A549 (cell line): ENCODE results near the gene GOLGA5. TPM values are rescaled to one million over a fixed set of nuclear protein-coding genes. Genes with fewer than 3 reads are reported as not detected.

Experiments used
- ATAC-seq, 2 experiments: fragments of 200-7000 bp in 1 of 2; fragments of >200 bp in 1 of 2; cut with Nextera tagmentation in 1 of 2; cut with Tn5 transposase in 1 of 2; 3 replicates each; pipeline versions ENCODE4 v1.8.0 to v1.9.1; 2018 to 2020; ENCODE audit warnings: mild to moderate bottlenecking in 1 of 2, moderate library complexity in 1 of 2
- CTCF ChIA-PET: fragments of 300-600 bp; sonication (Branson Sonifier 250); formaldehyde crosslinking; extraction: SDS; loops from one replicate; lab custom pipeline; 2021; ENCODE audit warnings: antibody characterized with exemption, inconsistent platforms; lab: Yijun Ruan, JAX
- POLR2A ChIA-PET: fragments of 350-600 bp; formaldehyde crosslinking; extraction: SDS; loops from one replicate; lab custom pipeline; 2021; ENCODE audit warnings: antibody characterized with exemption, inconsistent platforms; lab: Yijun Ruan, JAX
- DNase-seq, 2 experiments: peaks; one replicate each; pipeline versions ENCODE4 v3.0.0 to v3.0.0-alpha.2; 2011 to 2016; ENCODE audit warnings: low read depth in 1 of 2, low spot score in 1 of 2
- FAIRE-seq: peaks from 2 replicates; lab custom pipeline; 2011; peaks lifted over from hg19 to GRCh38; lab: Jason Lieb, UNC
- H3K27ac ChIP-seq, 2 experiments: fragments of >200 bp; sonication (Bioruptor Twin); formaldehyde crosslinking; 3 replicates each; pipeline ENCODE4 v1.5.1; 2016 to 2017
- H3K4me1 ChIP-seq: fragments of >200 bp; sonication (Bioruptor Twin); formaldehyde crosslinking; 3 replicates; pipeline ENCODE4 v1.6.1; 2016
- H3K4me2 ChIP-seq: fragments of >200 bp; sonication (Bioruptor Twin); formaldehyde crosslinking; 3 replicates; pipeline ENCODE4 v1.6.1; 2016
- H3K4me3 ChIP-seq: fragments of >200 bp; sonication (Bioruptor Twin); formaldehyde crosslinking; 3 replicates; pipeline ENCODE4 v1.5.1; 2016
- H3K9me3 ChIP-seq: fragments of >200 bp; sonication (Bioruptor Twin); formaldehyde crosslinking; 3 replicates; pipeline ENCODE4 v1.6.1; 2016
- BHLHE40 ChIP-seq: IDR thresholded peaks from 2 replicates; pipeline ENCODE4 v1.6.1; 2012; ENCODE audit warnings: low read depth, low read length, inconsistent platforms
- E2F6 ChIP-seq: IDR thresholded peaks from 2 replicates; pipeline ENCODE4 v1.6.1; 2012; ENCODE audit warnings: low read depth, borderline replicate concordance
- ESRRA ChIP-seq: fragments of 150-350 bp; IDR thresholded peaks from 2 replicates; pipeline ENCODE4 v1.6.1; 2014; ENCODE audit warnings: mild to moderate bottlenecking, low read length, borderline replicate concordance
- GATA3 ChIP-seq: IDR thresholded peaks from 2 replicates; pipeline ENCODE4 v1.6.1; 2012; ENCODE audit warnings: borderline replicate concordance
- HES2 ChIP-seq: fragments of >200 bp; sonication (Bioruptor Twin); formaldehyde crosslinking; IDR thresholded peaks from 2 replicates; pipeline ENCODE4 v1.6.1; 2016
- HOXB13 ChIP-seq: fragments of 250-450 bp; sonication (Bioruptor Pico); IDR thresholded peaks from 2 replicates; pipeline ENCODE4 v1.5.0; 2020; ENCODE audit warnings: low read depth, mild to moderate bottlenecking, moderate library complexity
- JUN ChIP-seq, 2 experiments: fragments of >200 bp; sonication (Bioruptor Twin); formaldehyde crosslinking; IDR thresholded peaks; 2 replicates in 1 of 2; 3 replicates in 1 of 2; pipeline ENCODE4 v1.6.1; 2016 to 2017
- JUNB ChIP-seq: fragments of >200 bp; sonication (Bioruptor Twin); formaldehyde crosslinking; IDR thresholded peaks from 2 replicates; pipeline ENCODE4 v1.6.1; 2016
- MAFK ChIP-seq: fragments of 450-650 bp; IDR thresholded peaks from 2 replicates; pipeline ENCODE4 v1.6.1; 2014; ENCODE audit not compliant: partially characterized antibody
- NFE2L2 ChIP-seq: fragments of 150-350 bp; conservative IDR thresholded peaks from 2 replicates; pipeline ENCODE4 v1.6.1; 2014; ENCODE audit warnings: low read length
- NR3C1 ChIP-seq: fragments of >200 bp; sonication (Bioruptor Twin); formaldehyde crosslinking; IDR thresholded peaks from 3 replicates; pipeline ENCODE4 v1.6.1; 2017
- PBX3 ChIP-seq: IDR thresholded peaks from 2 replicates; pipeline ENCODE4 v1.6.1; 2012
- RAD21 ChIP-seq, 2 experiments: fragments of >200 bp in 1 of 2; sonication (Bioruptor Twin) in 1 of 2; formaldehyde crosslinking in 1 of 2; IDR thresholded peaks in 1 of 2; conservative IDR thresholded peaks in 1 of 2; 2 replicates in 1 of 2; 3 replicates in 1 of 2; pipeline ENCODE4 v1.6.1; 2012 to 2018; ENCODE audit warnings: inconsistent platforms in 1 of 2
- RCOR1 ChIP-seq: fragments of 150-350 bp; IDR thresholded peaks from 2 replicates; pipeline ENCODE4 v1.6.1; 2014; ENCODE audit warnings: antibody characterized with exemption, low read length, low read depth
- REST ChIP-seq: fragments of 200-600 bp; sonication (generic); IDR thresholded peaks from 2 replicates; pipeline ENCODE4 v1.6.1; 2016; ENCODE audit warnings: antibody characterized with exemption, mild to moderate bottlenecking, moderate library complexity
- RFX5 ChIP-seq: fragments of 450-650 bp; IDR thresholded peaks from 2 replicates; pipeline ENCODE4 v1.7.1; 2014; ENCODE audit warnings: antibody characterized with exemption, mild to moderate bottlenecking, moderate library complexity
- SMC3 ChIP-seq: fragments of >200 bp; sonication (Bioruptor Twin); formaldehyde crosslinking; IDR thresholded peaks from 3 replicates; pipeline ENCODE4 v1.6.1; 2018; ENCODE audit warnings: inconsistent platforms
- SREBF2 ChIP-seq: fragments of 450-650 bp; IDR thresholded peaks from 2 replicates; pipeline ENCODE4 v1.6.1; 2014; ENCODE audit warnings: mild to moderate bottlenecking, moderate library complexity
- ZFP36 ChIP-seq: fragments of 450-650 bp; IDR thresholded peaks from 2 replicates; pipeline ENCODE4 v1.6.1; 2014; ENCODE audit warnings: borderline replicate concordance; ENCODE audit not compliant: partially characterized antibody
- ZNF302 ChIP-seq: fragments of 250-450 bp; sonication (Bioruptor Pico); IDR thresholded peaks from 2 replicates; pipeline ENCODE4 v1.9.0; 2021; ENCODE audit warnings: inconsistent platforms, mild to moderate bottlenecking, moderate library complexity
- ZSCAN20 ChIP-seq: fragments of 250-450 bp; sonication (Bioruptor Pico); IDR thresholded peaks from 2 replicates; pipeline ENCODE4 v1.8.0; 2022; ENCODE audit warnings: mild to moderate bottlenecking, moderate library complexity
- WGBS: methylation state at CpG from one replicate; pipeline ENCODE4 v1.1.6; 2017; ENCODE audit errors: missing lambda C conversion rate; 5-methylcytosine and 5-hydroxymethylcytosine counted together
- polyA plus RNA-seq, 4 experiments: library from polyadenylated mRNA; depleted of rRNA in 3 of 4; stranded (reverse); fragments of >200 nt; fragmentation: RNase III in 1 of 4; extraction: RNeasy Plus Mini Kit Qiagen cat#74134 plus additional on column Dnase treatment in 1 of 4; gene quantifications; 2 replicates in 3 of 4; 3 replicates in 1 of 4; pipeline ENCODE4 v1.2.3, GENCODE V29; 2011 to 2017

Gene GOLGA5
- polyA plus RNA-seq, 2 of the 4 experiments (the other 2 are of a cell fraction) = 31.9 to 53.8 TPM

- peaks cover under 1% of the 10 kb centered on the region; the same call in 1 of the 3 replicates for H3K9me3 ChIP-seq
- DNase-seq = no peak
- no peak overlapping the region for H3K4me2 ChIP-seq
- FAIRE-seq = no peak
- no peak for ATAC-seq
- WGBS = 57% methylated on average over 7 of the region's 7 CpGs
- no peak overlapping the region for H3K4me3 ChIP-seq
- ChIA-PET CTCF (no interaction called here), POLR2A (no interaction called here)
- H3K4me1 ChIP-seq = no peaks in the 10 kb centered on the region
- TF ChIP-seq ZSCAN20 (CRISPR knock-in tag) = no peak
- H3K27ac ChIP-seq = no peak overlapping the region
Measured at GRCh38 chr14:92860049-92860840, 66.1 kb downstream of the GOLGA5 start.

- ATAC-seq = no peak
- no peak for FAIRE-seq
- 40% methylated on average over 7 of the region's 7 CpGs for WGBS
- H3K4me2 ChIP-seq = no peak overlapping the region
- peaks cover 9% of the 10 kb centered on the region for H3K9me3 ChIP-seq
- no peaks in the 10 kb centered on the region for H3K4me1 ChIP-seq
- TF ChIP-seq NR3C1 (no peak), ESRRA (no peak), ZFP36 (no peak), RFX5 (no peak), NFE2L2 (no peak), REST (no peak)
- no peak for DNase-seq
- POLR2A ChIA-PET = no interaction called here
- H3K4me3 ChIP-seq = no peak overlapping the region
- CTCF ChIA-PET = interaction anchor here (1.5 kb wide), 1 partner anchor 48 kb away, joined by 3 read pairs; no protein-coding TSS in a partner anchor
- no peak overlapping the region for H3K27ac ChIP-seq
Measured at GRCh38 chr14:92861856-92862745, 68.0 kb downstream of the GOLGA5 start.

- ATAC-seq (no peak), FAIRE-seq (no peak), DNase-seq (no peak)
- CTCF ChIA-PET = no interaction called here
- Histone ChIP-seq H3K4me2 (no peak overlapping the region), H3K4me3 (no peak overlapping the region), H3K27ac (no peak overlapping the region), H3K4me1 (no peaks in the 10 kb centered on the region), H3K9me3 (peaks cover 9% of the 10 kb centered on the region)
- WGBS = 7% methylated on average over 6 of the region's 6 CpGs
- POLR2A ChIA-PET = no interaction called here
- TF ChIP-seq ZSCAN20 (CRISPR knock-in tag) (no peak), MAFK (no peak), E2F6 (no peak), GATA3 (no peak), PBX3 (no peak), HOXB13 (CRISPR knock-in tag) (no peak), JUN (IDR thresholded peaks at IDR 0.05) (no peak), JUNB (no peak), HES2 (no peak), ZNF302 (no peak), BHLHE40 (no peak), RCOR1 (no peak), SMC3 (no peak), SREBF2 (no peak), RAD21 (conservative IDR thresholded peaks at IDR 0.05 in 1 of 2, IDR thresholded peaks at IDR 0.05 in 1 of 2) (no peak)
Measured at GRCh38 chr14:92863286-92864080, 69.4 kb downstream of the GOLGA5 start.
